OCI-LY7 (cell line): ENCODE results near the gene SNIP1. TPM values are rescaled to one million over a fixed set of nuclear protein-coding genes. Genes with fewer than 3 reads are reported as not detected.
"Not testable (repeated sequence)": the region's sequence is repeated elsewhere in the genome, so short reads cannot be mapped to it uniquely, and the experiment has no call there.

Source experiments
- BruUV-seq: library from RNA; stranded (reverse); fragments of 400-500 nt; replicated peaks from 2 replicates; lab custom pipeline; 2021; lab: Mats Ljungman, UMichigan
- CTCF ChIA-PET: fragments of 300-600 bp; sonication (Branson Sonifier 250); formaldehyde crosslinking; loops from one replicate; lab custom pipeline; 2022; ENCODE audit warnings: antibody characterized with exemption; ENCODE audit not compliant: unreplicated experiment; lab: Charles Lee
- POLR2A ChIA-PET: fragments of 300-600 bp; sonication (Branson Sonifier 250); formaldehyde crosslinking; loops from one replicate; lab custom pipeline; 2022; ENCODE audit warnings: antibody characterized with exemption; lab: Charles Lee
- DNase-seq: peaks from one replicate; pipeline ENCODE4 v3.0.0-alpha.2; 2015; ENCODE audit warnings: low spot score
- H2AFZ ChIP-seq: fragments of 200-600 bp; sonication (generic), shearing (Covaris generic); 2 replicates; pipeline ENCODE4 v1.6.1; 2014; ENCODE audit warnings: mild to moderate bottlenecking, antibody characterized with exemption, low read length, moderate library complexity
- H3K27ac ChIP-seq: fragments of 200-600 bp; sonication (generic); 2 replicates; pipeline ENCODE4 v1.5.1; 2014; ENCODE audit warnings: mixed run types, low read depth, mild to moderate bottlenecking, moderate library complexity, low read length, inconsistent platforms; ENCODE audit not compliant: poor library complexity, severe bottlenecking
- H3K36me3 ChIP-seq: fragments of 200-600 bp; sonication (generic); 2 replicates; pipeline ENCODE4 v1.6.1; 2014; ENCODE audit warnings: mild to moderate bottlenecking, antibody characterized with exemption, low read length, moderate library complexity, mixed read lengths; ENCODE audit not compliant: insufficient read depth
- H3K4me1 ChIP-seq: fragments of 200-600 bp; sonication (generic); 2 replicates; pipeline ENCODE4 v1.5.1; 2014; ENCODE audit warnings: mild to moderate bottlenecking, low read length; ENCODE audit not compliant: insufficient read depth, poor library complexity, severe bottlenecking
- H3K4me2 ChIP-seq: fragments of 200-600 bp; sonication (generic); 2 replicates; pipeline ENCODE4 v1.6.1; 2014; ENCODE audit warnings: mild to moderate bottlenecking, low read length
- H3K4me3 ChIP-seq: fragments of 200-600 bp; sonication (generic); 2 replicates; pipeline ENCODE4 v1.5.1; 2014; ENCODE audit warnings: mild to moderate bottlenecking, low read depth, low read length; ENCODE audit not compliant: poor library complexity, severe bottlenecking
- H3K79me2 ChIP-seq: fragments of 200-600 bp; sonication (generic); 2 replicates; pipeline ENCODE4 v1.6.1; 2016; ENCODE audit warnings: low read depth, mild to moderate bottlenecking, low read length, moderate library complexity, mixed read lengths; ENCODE audit not compliant: insufficient read depth
- H3K9me2 ChIP-seq: fragments of 200-600 bp; sonication (generic); 2 replicates; pipeline ENCODE4 v1.6.1; 2016; ENCODE audit warnings: mild to moderate bottlenecking, low read length, mixed read lengths; ENCODE audit not compliant: insufficient read depth
- H3K9me3 ChIP-seq: fragments of 200-600 bp; sonication (generic); 2 replicates; pipeline ENCODE4 v1.6.1; 2014; ENCODE audit warnings: mild to moderate bottlenecking, mixed run types, low read length, mixed read lengths
- H4K20me1 ChIP-seq: fragments of 200-600 bp; sonication (generic); 2 replicates; pipeline ENCODE4 v1.6.1; 2014; ENCODE audit warnings: mild to moderate bottlenecking, antibody characterized with exemption, low read length, moderate library complexity, mixed read lengths; ENCODE audit not compliant: insufficient read depth
- CTCF ChIP-seq: fragments of 200-600 bp; sonication (generic); conservative IDR thresholded peaks from 2 replicates; pipeline ENCODE4 v1.5.1; 2014; ENCODE audit warnings: mild to moderate bottlenecking, antibody characterized with exemption, low read length, moderate library complexity, mixed read lengths
- EZH2phosphoT487 ChIP-seq: fragments of 200-600 bp; sonication (generic); IDR thresholded peaks from 2 replicates; pipeline ENCODE4 v1.6.1; 2018; ENCODE audit warnings: low read depth, borderline replicate concordance, mild to moderate bottlenecking, mixed run types, antibody characterized with exemption, low read length, moderate library complexity, mixed read lengths
- intact Hi-C: fragments of 100-400 bp; cut with micrococcal nuclease; formaldehyde crosslinking; loops from one replicate; pipeline ENCODE4 v1.10.0; 2022; ENCODE audit not compliant: unreplicated experiment
- total RNA-seq, 2 experiments: library from RNA; depleted of rRNA in 1 of 2; stranded (reverse); fragments of >200 nt in 1 of 2; shearing (Covaris generic) in 1 of 2; gene quantifications; 2 replicates each; pipeline ENCODE4 v1.2.3, GENCODE V29; 2014 to 2022

SNIP1 gene
- total RNA-seq, 2 experiments from 2014 or later, result 14.7 to 24.2 TPM

- intact Hi-C loops, result loop anchor here (1.0 to 10.0 kb wide), 2 partner anchors 107 to 121 kb away; no protein-coding TSS in a partner anchor
- no peaks in the 10 kb centered on the region for H3K9me3 ChIP-seq
- H3K4me1 ChIP-seq, result no peaks in the 10 kb centered on the region
- ChIA-PET POLR2A (interaction anchor here (1.3 kb wide), 1 partner anchor 118 kb away, joined by 3 read pairs; no protein-coding TSS in a partner anchor), CTCF (no interaction called here)
- H3K36me3 ChIP-seq, result peaks cover 36% of the 10 kb centered on the region
- BruUV-seq, result no TSS peak
- H3K4me3 ChIP-seq, result no peak overlapping the region
- no peaks in the 10 kb centered on the region for H3K79me2 ChIP-seq
- no peak overlapping the region for H3K27ac ChIP-seq
- peak; percentile 88 for TF ChIP-seq CTCF
- no peak for TF ChIP-seq EZH2phosphoT487
- H4K20me1 ChIP-seq, result no peaks in the 10 kb centered on the region
- peak; percentile 64 for DNase-seq
- no peak overlapping the region for H2AFZ ChIP-seq
- H3K4me2 ChIP-seq, result no peak overlapping the region
- no peaks in the 10 kb centered on the region for H3K9me2 ChIP-seq
These were observed 7.3 kb upstream of the SNIP1 start for GRCh38 chr1:37561133-37562132.

GRCh38 chr1:37560401-37561132 is 6.5 kb upstream of the SNIP1 start:
- POLR2A ChIA-PET, result no interaction called here
- CTCF ChIA-PET, result no interaction called here
- Histone ChIP-seq H3K36me3 (peaks cover 27% of the 10 kb centered on the region), H3K79me2 (no peaks in the 10 kb centered on the region), H3K4me3 (no peak overlapping the region), H3K4me1 (no peaks in the 10 kb centered on the region), H3K4me2 (no peak overlapping the region), H3K27ac (no peak overlapping the region), H3K9me3 (no peaks in the 10 kb centered on the region), H3K9me2 (no peaks in the 10 kb centered on the region), H4K20me1 (no peaks in the 10 kb centered on the region), H2AFZ (no peak overlapping the region)
- intact Hi-C loops, result loop anchor here (10.0 kb wide), 1 partner anchor 106 kb away; no protein-coding TSS in a partner anchor
- TF ChIP-seq EZH2phosphoT487 (no peak), CTCF (no peak)
- DNase-seq, result no peak
- no TSS peak for BruUV-seq

GRCh38 chr1:37559957-37560379 is 5.9 kb upstream of the SNIP1 start:
- BruUV-seq, DNase-seq, H3K9me3 ChIP-seq, H3K9me2 ChIP-seq, H3K79me2 ChIP-seq, H4K20me1 ChIP-seq, CTCF ChIA-PET, POLR2A ChIA-PET, H2AFZ ChIP-seq, H3K4me1 ChIP-seq, H3K4me3 ChIP-seq, H3K4me2 ChIP-seq, H3K27ac ChIP-seq: not testable (repeated sequence)
- peaks cover 21% of the 10 kb centered on the region for H3K36me3 ChIP-seq
- intact Hi-C loops, result loop anchor here (10.0 kb wide), 1 partner anchor 105 kb away; no protein-coding TSS in a partner anchor
